IMR-90 (cell line): ENCODE data around the gene FYCO1. TPM values are rescaled to one million over a fixed set of nuclear protein-coding genes. Genes with fewer than 3 reads are reported as not detected.
A peak's percentile ranks its signal among the peaks of the same experiment; 100 is the strongest.

Experiments
- ATAC-seq: fragments of 200-7000 bp; cut with Tn5 transposase; 2 replicates; pipeline ENCODE4 v1.9.1; 2020; ENCODE audit warnings: low read depth, mild to moderate bottlenecking, moderate library complexity
- BruUV-seq: library from RNA; stranded (reverse); fragments of 400-500 nt; replicated peaks from 2 replicates; lab custom pipeline; 2021; lab: Mats Ljungman, UMichigan
- CTCF ChIA-PET: fragments of 300-600 bp; formaldehyde crosslinking; extraction: SDS; loops from one replicate; lab custom pipeline; 2021; ENCODE audit warnings: antibody characterized with exemption; lab: Yijun Ruan, JAX
- POLR2A ChIA-PET: fragments of 300-600 bp; sonication (Branson Sonifier 250); formaldehyde crosslinking; loops from one replicate; lab custom pipeline; 2022; ENCODE audit warnings: antibody characterized with exemption; ENCODE audit not compliant: unreplicated experiment; lab: Charles Lee
- DNase-seq: peaks from one replicate; pipeline ENCODE4 v3.0.0; 2013
- H2AFZ ChIP-seq: replicated peaks from 2 replicates; pipeline ENCODE3; 2013; ENCODE audit warnings: low read length, mild to moderate bottlenecking; ENCODE audit not compliant: poor library complexity
- H2AK5ac ChIP-seq: 2 replicates; pipeline ENCODE4 v1.6.1; 2013; ENCODE audit warnings: low read depth, low read length, inconsistent platforms
- H2AK9ac ChIP-seq: replicated peaks from 2 replicates; pipeline ENCODE3; 2013; ENCODE audit warnings: mild to moderate bottlenecking, low read depth, low read length, moderate library complexity; ENCODE audit not compliant: poor library complexity
- H2BK120ac ChIP-seq: 2 replicates; pipeline ENCODE4 v1.6.1; 2013; ENCODE audit warnings: low read depth, low read length, inconsistent platforms
- H2BK15ac ChIP-seq: 3 replicates; pipeline ENCODE4 v1.6.1; 2013; ENCODE audit warnings: low read depth, low read length, inconsistent platforms
- H2BK20ac ChIP-seq: 2 replicates; pipeline ENCODE4 v1.6.1; 2013; ENCODE audit warnings: low read depth, mild to moderate bottlenecking, inconsistent platforms, low read length, moderate library complexity
- H2BK5ac ChIP-seq: 2 replicates; pipeline ENCODE4 v1.6.1; 2013; ENCODE audit warnings: mild to moderate bottlenecking, low read depth, low read length, inconsistent platforms; ENCODE audit not compliant: poor library complexity, severe bottlenecking
- H3K14ac ChIP-seq: replicated peaks from 2 replicates; pipeline ENCODE4 v1.6.1; 2013; ENCODE audit warnings: low read depth, low read length, inconsistent platforms
- H3K18ac ChIP-seq: 2 replicates; pipeline ENCODE4 v1.6.1; 2013; ENCODE audit warnings: low read depth, low read length, control low read depth
- H3K23ac ChIP-seq: 2 replicates; pipeline ENCODE4 v1.6.1; 2013; ENCODE audit warnings: low read depth, low read length, inconsistent platforms
- H3K27ac ChIP-seq: 2 replicates; pipeline ENCODE4 v1.5.1; 2013; ENCODE audit warnings: mild to moderate bottlenecking, control low read depth, low read length; ENCODE audit not compliant: insufficient read depth
- H3K27me3 ChIP-seq: 2 replicates; pipeline ENCODE4 v1.6.1; 2013; ENCODE audit warnings: low read length; ENCODE audit not compliant: control insufficient read depth, insufficient read depth
- H3K36me3 ChIP-seq: 2 replicates; pipeline ENCODE4 v1.6.1; 2013; ENCODE audit warnings: low read length, mixed read lengths; ENCODE audit not compliant: control insufficient read depth, insufficient read depth
- H3K4ac ChIP-seq: 2 replicates; pipeline ENCODE4 v1.6.1; 2013; ENCODE audit warnings: low read depth, low read length, inconsistent platforms
- H3K4me1 ChIP-seq: 2 replicates; pipeline ENCODE4 v1.6.1; 2013; ENCODE audit warnings: low read length, mixed read lengths; ENCODE audit not compliant: control insufficient read depth, insufficient read depth
- H3K4me2 ChIP-seq: 2 replicates; pipeline ENCODE4 v1.6.1; 2013; ENCODE audit warnings: low read depth, mild to moderate bottlenecking, control low read depth, low read length, moderate library complexity
- H3K4me3 ChIP-seq: 2 replicates; pipeline ENCODE4 v1.5.1; 2013; ENCODE audit warnings: low read depth, mild to moderate bottlenecking, control low read depth, low read length, moderate library complexity; ENCODE audit not compliant: insufficient read depth
- H3K56ac ChIP-seq: 2 replicates; pipeline ENCODE4 v1.6.1; 2013; ENCODE audit warnings: low read length, inconsistent platforms; ENCODE audit not compliant: insufficient read depth; ENCODE audit errors: extremely low read depth
- H3K79me1 ChIP-seq, 2 experiments: 2 replicates each; pipeline ENCODE4 v1.6.1; 2013; ENCODE audit warnings: low read length in 2 of 2, inconsistent platforms in 1 of 2, low read depth in 1 of 2
- H3K9ac ChIP-seq: 2 replicates; pipeline ENCODE4 v1.6.1; 2013; ENCODE audit warnings: low read depth, low read length, control low read depth
- H3K9me1 ChIP-seq: 2 replicates; pipeline ENCODE4 v1.6.1; 2013; ENCODE audit warnings: low read length, inconsistent platforms; ENCODE audit not compliant: insufficient read depth
- H3K9me3 ChIP-seq: 2 replicates; pipeline ENCODE4 v1.6.1; 2013; ENCODE audit warnings: low read length; ENCODE audit not compliant: control insufficient read depth, insufficient read depth
- H4K20me1 ChIP-seq: 2 replicates; pipeline ENCODE4 v1.6.1; 2013; ENCODE audit warnings: low read length, inconsistent platforms; ENCODE audit not compliant: insufficient read depth
- H4K5ac ChIP-seq: 2 replicates; pipeline ENCODE4 v1.6.1; 2013; ENCODE audit warnings: mild to moderate bottlenecking, low read depth, low read length, control low read depth
- H4K8ac ChIP-seq, 2 experiments: 2 replicates each; pipeline ENCODE4 v1.6.1; 2013; ENCODE audit warnings: low read depth in 2 of 2, low read length in 2 of 2, control low read depth in 1 of 2, inconsistent platforms in 1 of 2
- H4K91ac ChIP-seq: 2 replicates; pipeline ENCODE4 v1.6.1; 2013; ENCODE audit warnings: low read depth, low read length, inconsistent platforms; ENCODE audit not compliant: insufficient read depth
- BHLHE40 ChIP-seq: fragments of 150-350 bp; IDR thresholded peaks from 2 replicates; pipeline ENCODE4 v1.6.1; 2016; ENCODE audit warnings: mild to moderate bottlenecking, low read depth, low read length
- CEBPB ChIP-seq: IDR thresholded peaks from 2 replicates; pipeline ENCODE4 v1.6.1; 2012; ENCODE audit warnings: low read depth, low read length, improper control_type of control experiment
- FOS ChIP-seq: fragments of 150-350 bp; IDR thresholded peaks from 2 replicates; pipeline ENCODE4 v1.6.1; 2016; ENCODE audit warnings: low read depth, low read length
- MAFK ChIP-seq: IDR thresholded peaks from 2 replicates; pipeline ENCODE4 v1.6.1; 2012; ENCODE audit warnings: low read depth, low read length, improper control_type of control experiment
- MAZ ChIP-seq: IDR thresholded peaks from 2 replicates; pipeline ENCODE4 v1.6.1; 2012; ENCODE audit warnings: low read depth, mild to moderate bottlenecking, low read length, improper control_type of control experiment, moderate library complexity, borderline replicate concordance
- MXI1 ChIP-seq: IDR thresholded peaks from 2 replicates; pipeline ENCODE4 v1.6.1; 2012; ENCODE audit warnings: low read depth, mild to moderate bottlenecking, low read length, moderate library complexity, borderline replicate concordance
- NFE2L2 ChIP-seq: fragments of 150-350 bp; IDR thresholded peaks from 2 replicates; pipeline ENCODE4 v1.6.1; 2016; ENCODE audit warnings: low read depth, mild to moderate bottlenecking, low read length
- POLR2A ChIP-seq: IDR thresholded peaks from 2 replicates; pipeline ENCODE4 v1.6.1; 2012; ENCODE audit warnings: mild to moderate bottlenecking, low read depth, low read length
- RAD21 ChIP-seq: IDR thresholded peaks from 2 replicates; pipeline ENCODE4 v1.6.1; 2012; ENCODE audit warnings: low read length, improper control_type of control experiment
- RCOR1 ChIP-seq: IDR thresholded peaks from 2 replicates; pipeline ENCODE4 v1.6.1; 2012; ENCODE audit warnings: mild to moderate bottlenecking, low read length, improper control_type of control experiment; ENCODE audit not compliant: insufficient replicate concordance
- SMC3 ChIP-seq: fragments of 150-350 bp; IDR thresholded peaks from 2 replicates; pipeline ENCODE4 v1.6.1; 2016; ENCODE audit warnings: low read depth, mild to moderate bottlenecking, antibody characterized with exemption, low read length, moderate library complexity
- WGBS, 2 experiments: methylation state at CpG; one replicate each; pipeline versions ENCODE4 v1.1.5 to v1.1.7; 2013; ENCODE audit warnings: missing lambda C conversion rate in 2 of 2; ENCODE audit not compliant: insufficient read length in 1 of 2; ENCODE audit errors: extremely low coverage in 2 of 2; 5-methylcytosine and 5-hydroxymethylcytosine counted together
- dilution Hi-C: fragments of 300-500 bp; cut with HindIII; formaldehyde crosslinking; loops from one replicate; pipeline ENCODE4 v1.14.3; 2018; ENCODE audit warnings: low sequenced_read_pairs; ENCODE audit not compliant: unreplicated experiment
- in situ Hi-C: fragments of 300-500 bp; cut with MboI; formaldehyde crosslinking; loops from 3 replicates; pipeline ENCODE4 v1.14.3; 2019; ENCODE audit warnings: low sequenced_read_pairs, inconsistent platforms, mixed read lengths
- intact Hi-C: fragments of 100-400 bp; cut with micrococcal nuclease; formaldehyde crosslinking; loops from 2 replicates; pipeline ENCODE4 v1.10.0; 2022
- polyA plus RNA-seq, 3 experiments: library from polyadenylated mRNA; depleted of rRNA; stranded (reverse); fragments of >200 nt; gene quantifications; 2 replicates each; pipeline ENCODE4 v1.2.3, GENCODE V29; 2012; ENCODE audit warnings: low replicate concordance in 1 of 3
- total RNA-seq: library from RNA; depleted of rRNA; stranded (reverse); fragments of >200 nt; gene quantifications from 2 replicates; pipeline ENCODE4 v1.2.3, GENCODE V29; 2012
- TF ChIP-seq, protein P1 (sequence below): fragments of 150-350 bp; IDR thresholded peaks from 2 replicates; pipeline ENCODE4 v1.6.1; 2017; ENCODE audit warnings: mild to moderate bottlenecking, antibody characterized with exemption, low read length, low read depth
- TF ChIP-seq, protein P2 (sequence below): conservative IDR thresholded peaks from 2 replicates; pipeline ENCODE4 v1.5.1; 2012; ENCODE audit warnings: mild to moderate bottlenecking, low read depth, low read length, improper control_type of control experiment
- TF ChIP-seq, protein P3 (sequence below): fragments of 150-350 bp; IDR thresholded peaks from 2 replicates; pipeline ENCODE4 v1.6.1; 2016; ENCODE audit warnings: low read depth, mild to moderate bottlenecking, low read length, moderate library complexity, borderline replicate concordance

FYCO1 gene
- total and polyA plus RNA-seq, 2 of the 4 experiments (the other 2 are of a cell fraction), result 13.7 to 20.1 TPM

DNA sequence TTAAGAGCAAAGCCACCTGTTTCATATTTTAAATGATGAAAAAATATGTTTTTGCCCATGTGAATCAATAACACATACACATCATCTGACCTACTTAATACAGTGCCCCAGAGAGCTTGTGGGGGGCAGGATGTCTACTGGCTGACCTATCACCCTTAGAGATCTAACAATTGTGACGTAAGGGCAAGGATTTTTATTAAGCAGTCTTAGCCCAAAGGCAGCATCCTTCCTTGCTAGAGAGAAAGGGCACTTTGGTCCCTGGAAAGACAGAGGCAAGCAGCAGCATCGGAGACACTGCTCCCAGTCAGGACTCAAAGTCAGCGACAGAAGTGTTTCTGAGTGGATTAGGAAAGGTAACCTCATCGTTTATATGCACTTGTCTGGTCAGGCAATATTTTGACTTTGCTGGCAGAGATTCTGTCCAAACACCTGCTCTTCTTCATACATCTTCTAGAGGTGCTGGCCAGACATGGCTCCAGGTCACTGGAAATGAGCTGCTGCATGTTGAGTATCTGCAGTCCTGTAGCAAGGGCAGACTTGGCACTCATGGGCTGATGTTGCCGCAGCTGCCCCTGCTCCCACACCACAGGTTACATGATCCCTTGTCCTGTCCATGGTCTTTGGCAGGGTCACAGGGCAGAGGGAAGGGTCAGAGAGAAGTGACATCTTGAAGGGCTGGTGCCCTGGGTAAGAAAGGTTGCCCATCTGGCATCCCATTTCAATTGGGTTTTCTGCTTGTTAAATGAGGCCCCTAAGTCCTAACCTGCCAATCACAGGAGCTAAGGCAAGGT is 50.6 kb downstream of the FYCO1 start:
- Histone ChIP-seq H3K9me3 (peaks cover 4% of the 10 kb centered on the region; the same call in 1 of the 2 replicates), H2AK5ac (peak overlapping the region; percentile 68; the same call in 1 of the 2 replicates), H3K27me3 (no peaks in the 10 kb centered on the region), H4K20me1 (peaks cover 7% of the 10 kb centered on the region; the same call in 1 of the 2 replicates), H2BK20ac (no peak overlapping the region), H3K4me2 (no peak overlapping the region), H2AK9ac (no peak overlapping the region), H3K23ac (no peak overlapping the region), H3K36me3 (peaks cover 20% of the 10 kb centered on the region), H2BK120ac (no peak overlapping the region), H3K9ac (no peak overlapping the region), H3K56ac (no peak overlapping the region), H3K4ac (no peak overlapping the region; the same call in 1 of the 2 replicates), H2AFZ (no peak overlapping the region), H4K8ac (no peak overlapping the region), H3K18ac (no peak overlapping the region), H3K9me1 (peaks cover 39% of the 10 kb centered on the region), H3K4me3 (no peak overlapping the region), H3K27ac (no peak overlapping the region), H4K91ac (no peak overlapping the region; the same call in 1 of the 2 replicates), H4K5ac (no peak overlapping the region), H2BK15ac (no peak overlapping the region; the same call in 1 of the 3 replicates), H3K14ac (no peak overlapping the region), H3K79me1 (peaks cover 0 to 4% of the 10 kb centered on the region in 2 experiments; a peak in 1 of 4 replicates), H2BK5ac (no peak overlapping the region), H3K4me1 (peaks cover 33% of the 10 kb centered on the region)
- CTCF ChIA-PET, result no interaction called here
- ATAC-seq (no peak), DNase-seq (no peak)
- no TSS peak for BruUV-seq
- POLR2A ChIA-PET, result no interaction called here
- dilution Hi-C loops (no loop called here), intact Hi-C loops (no loop called here), in situ Hi-C loops (loop anchor here (5.0 to 10.0 kb wide), 2 partner anchors 132 to 430 kb away; partner anchors contain the start of gene CCR5)
- 100% methylated on average over 1 of the region's 5 CpGs; no CpG with 5 or more reads in 1 of the 2 experiments for WGBS, 2 experiments
- TF ChIP-seq MXI1 (no peak), FOS (no peak), MAFK (no peak), RCOR1 (no peak), CEBPB (no peak), BHLHE40 (no peak), POLR2A (no peak), NFE2L2 (no peak), RAD21 (no peak), SMC3 (no peak), MAZ (no peak)
- TF ChIP-seq, protein P1, sequence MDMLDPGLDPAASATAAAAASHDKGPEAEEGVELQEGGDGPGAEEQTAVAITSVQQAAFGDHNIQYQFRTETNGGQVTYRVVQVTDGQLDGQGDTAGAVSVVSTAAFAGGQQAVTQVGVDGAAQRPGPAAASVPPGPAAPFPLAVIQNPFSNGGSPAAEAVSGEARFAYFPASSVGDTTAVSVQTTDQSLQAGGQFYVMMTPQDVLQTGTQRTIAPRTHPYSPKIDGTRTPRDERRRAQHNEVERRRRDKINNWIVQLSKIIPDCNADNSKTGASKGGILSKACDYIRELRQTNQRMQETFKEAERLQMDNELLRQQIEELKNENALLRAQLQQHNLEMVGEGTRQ, result no peak
- TF ChIP-seq, protein P2, sequence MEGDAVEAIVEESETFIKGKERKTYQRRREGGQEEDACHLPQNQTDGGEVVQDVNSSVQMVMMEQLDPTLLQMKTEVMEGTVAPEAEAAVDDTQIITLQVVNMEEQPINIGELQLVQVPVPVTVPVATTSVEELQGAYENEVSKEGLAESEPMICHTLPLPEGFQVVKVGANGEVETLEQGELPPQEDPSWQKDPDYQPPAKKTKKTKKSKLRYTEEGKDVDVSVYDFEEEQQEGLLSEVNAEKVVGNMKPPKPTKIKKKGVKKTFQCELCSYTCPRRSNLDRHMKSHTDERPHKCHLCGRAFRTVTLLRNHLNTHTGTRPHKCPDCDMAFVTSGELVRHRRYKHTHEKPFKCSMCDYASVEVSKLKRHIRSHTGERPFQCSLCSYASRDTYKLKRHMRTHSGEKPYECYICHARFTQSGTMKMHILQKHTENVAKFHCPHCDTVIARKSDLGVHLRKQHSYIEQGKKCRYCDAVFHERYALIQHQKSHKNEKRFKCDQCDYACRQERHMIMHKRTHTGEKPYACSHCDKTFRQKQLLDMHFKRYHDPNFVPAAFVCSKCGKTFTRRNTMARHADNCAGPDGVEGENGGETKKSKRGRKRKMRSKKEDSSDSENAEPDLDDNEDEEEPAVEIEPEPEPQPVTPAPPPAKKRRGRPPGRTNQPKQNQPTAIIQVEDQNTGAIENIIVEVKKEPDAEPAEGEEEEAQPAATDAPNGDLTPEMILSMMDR, result no peak
- TF ChIP-seq, protein P3, sequence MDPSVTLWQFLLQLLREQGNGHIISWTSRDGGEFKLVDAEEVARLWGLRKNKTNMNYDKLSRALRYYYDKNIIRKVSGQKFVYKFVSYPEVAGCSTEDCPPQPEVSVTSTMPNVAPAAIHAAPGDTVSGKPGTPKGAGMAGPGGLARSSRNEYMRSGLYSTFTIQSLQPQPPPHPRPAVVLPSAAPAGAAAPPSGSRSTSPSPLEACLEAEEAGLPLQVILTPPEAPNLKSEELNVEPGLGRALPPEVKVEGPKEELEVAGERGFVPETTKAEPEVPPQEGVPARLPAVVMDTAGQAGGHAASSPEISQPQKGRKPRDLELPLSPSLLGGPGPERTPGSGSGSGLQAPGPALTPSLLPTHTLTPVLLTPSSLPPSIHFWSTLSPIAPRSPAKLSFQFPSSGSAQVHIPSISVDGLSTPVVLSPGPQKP, result no peak
